Measurements from ENCODE around the gene IL33. TPM values are rescaled to one million over a fixed set of nuclear protein-coding genes. Genes with fewer than 3 reads are reported as not detected.

The IL33 gene
- total RNA-seq, 1 experiment from 2014 or later = 0.07 TPM

DNA sequence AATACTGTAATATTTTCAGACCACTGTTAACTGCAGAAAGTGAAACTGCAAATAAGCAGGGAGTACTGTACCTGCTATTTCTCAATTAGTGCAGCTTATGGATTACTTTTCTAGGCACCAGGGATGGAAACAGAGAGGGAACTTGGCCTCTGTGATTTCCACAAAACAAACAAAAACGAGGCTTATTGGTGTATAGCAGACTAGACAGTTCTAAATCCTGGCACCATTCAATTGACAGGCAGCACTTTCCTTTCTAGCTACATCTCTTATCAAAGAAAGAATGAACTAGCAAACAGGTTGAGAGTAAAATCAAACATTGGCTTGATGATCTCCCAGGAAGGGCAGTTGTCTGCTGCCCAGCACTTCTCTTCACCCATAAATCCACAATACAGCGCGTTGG lies 16.0 kb upstream of the IL33 start:
- no peak overlapping the region for H3K27ac Mint-ChIP-seq
- no peaks in the 10 kb centered on the region for H3K36me3 Mint-ChIP-seq
- no peaks in the 10 kb centered on the region; the same call in 1 of the 2 replicates for H3K27me3 Mint-ChIP-seq (ENCODE audit: low read depth)
- peaks cover 5% of the 10 kb centered on the region for H3K4me1 Mint-ChIP-seq
- DNase-seq (ENCODE audit: low spot score) = no peak
- H3K9me3 Mint-ChIP-seq = peaks cover 2% of the 10 kb centered on the region; the same call in 1 of the 2 replicates
- TF ChIP-seq ZBTB21 (CRISPR knock-in tag; IDR thresholded peaks at IDR 0.05; ENCODE audit: borderline replicate concordance) (no peak), NFYB (CRISPR knock-in tag; conservative IDR thresholded peaks at IDR 0.05; ENCODE audit: low read depth) (no peak), TEAD4 (CRISPR knock-in tag; IDR thresholded peaks at IDR 0.05) (no peak), SP1 (CRISPR knock-in tag; conservative IDR thresholded peaks at IDR 0.05) (no peak), NR3C1 (CRISPR knock-in tag; conservative IDR thresholded peaks at IDR 0.05; ENCODE audit: low read depth) (no peak), ZNF416 (CRISPR knock-in tag; IDR thresholded peaks at IDR 0.05) (no peak), NFATC4 (CRISPR knock-in tag; IDR thresholded peaks at IDR 0.05) (no peak)
- TF ChIP-seq, protein P1, sequence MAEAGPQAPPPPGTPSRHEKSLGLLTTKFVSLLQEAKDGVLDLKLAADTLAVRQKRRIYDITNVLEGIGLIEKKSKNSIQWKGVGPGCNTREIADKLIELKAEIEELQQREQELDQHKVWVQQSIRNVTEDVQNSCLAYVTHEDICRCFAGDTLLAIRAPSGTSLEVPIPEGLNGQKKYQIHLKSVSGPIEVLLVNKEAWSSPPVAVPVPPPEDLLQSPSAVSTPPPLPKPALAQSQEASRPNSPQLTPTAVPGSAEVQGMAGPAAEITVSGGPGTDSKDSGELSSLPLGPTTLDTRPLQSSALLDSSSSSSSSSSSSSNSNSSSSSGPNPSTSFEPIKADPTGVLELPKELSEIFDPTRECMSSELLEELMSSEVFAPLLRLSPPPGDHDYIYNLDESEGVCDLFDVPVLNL (CRISPR knock-in tag; IDR thresholded peaks at IDR 0.05; ENCODE audit: borderline replicate concordance, low read depth) = no peak
- TF ChIP-seq, protein P2, sequence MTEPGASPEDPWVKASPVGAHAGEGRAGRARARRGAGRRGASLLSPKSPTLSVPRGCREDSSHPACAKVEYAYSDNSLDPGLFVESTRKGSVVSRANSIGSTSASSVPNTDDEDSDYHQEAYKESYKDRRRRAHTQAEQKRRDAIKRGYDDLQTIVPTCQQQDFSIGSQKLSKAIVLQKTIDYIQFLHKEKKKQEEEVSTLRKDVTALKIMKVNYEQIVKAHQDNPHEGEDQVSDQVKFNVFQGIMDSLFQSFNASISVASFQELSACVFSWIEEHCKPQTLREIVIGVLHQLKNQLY (CRISPR knock-in tag; IDR thresholded peaks at IDR 0.05) = no peak
- TF ChIP-seq, protein P3, sequence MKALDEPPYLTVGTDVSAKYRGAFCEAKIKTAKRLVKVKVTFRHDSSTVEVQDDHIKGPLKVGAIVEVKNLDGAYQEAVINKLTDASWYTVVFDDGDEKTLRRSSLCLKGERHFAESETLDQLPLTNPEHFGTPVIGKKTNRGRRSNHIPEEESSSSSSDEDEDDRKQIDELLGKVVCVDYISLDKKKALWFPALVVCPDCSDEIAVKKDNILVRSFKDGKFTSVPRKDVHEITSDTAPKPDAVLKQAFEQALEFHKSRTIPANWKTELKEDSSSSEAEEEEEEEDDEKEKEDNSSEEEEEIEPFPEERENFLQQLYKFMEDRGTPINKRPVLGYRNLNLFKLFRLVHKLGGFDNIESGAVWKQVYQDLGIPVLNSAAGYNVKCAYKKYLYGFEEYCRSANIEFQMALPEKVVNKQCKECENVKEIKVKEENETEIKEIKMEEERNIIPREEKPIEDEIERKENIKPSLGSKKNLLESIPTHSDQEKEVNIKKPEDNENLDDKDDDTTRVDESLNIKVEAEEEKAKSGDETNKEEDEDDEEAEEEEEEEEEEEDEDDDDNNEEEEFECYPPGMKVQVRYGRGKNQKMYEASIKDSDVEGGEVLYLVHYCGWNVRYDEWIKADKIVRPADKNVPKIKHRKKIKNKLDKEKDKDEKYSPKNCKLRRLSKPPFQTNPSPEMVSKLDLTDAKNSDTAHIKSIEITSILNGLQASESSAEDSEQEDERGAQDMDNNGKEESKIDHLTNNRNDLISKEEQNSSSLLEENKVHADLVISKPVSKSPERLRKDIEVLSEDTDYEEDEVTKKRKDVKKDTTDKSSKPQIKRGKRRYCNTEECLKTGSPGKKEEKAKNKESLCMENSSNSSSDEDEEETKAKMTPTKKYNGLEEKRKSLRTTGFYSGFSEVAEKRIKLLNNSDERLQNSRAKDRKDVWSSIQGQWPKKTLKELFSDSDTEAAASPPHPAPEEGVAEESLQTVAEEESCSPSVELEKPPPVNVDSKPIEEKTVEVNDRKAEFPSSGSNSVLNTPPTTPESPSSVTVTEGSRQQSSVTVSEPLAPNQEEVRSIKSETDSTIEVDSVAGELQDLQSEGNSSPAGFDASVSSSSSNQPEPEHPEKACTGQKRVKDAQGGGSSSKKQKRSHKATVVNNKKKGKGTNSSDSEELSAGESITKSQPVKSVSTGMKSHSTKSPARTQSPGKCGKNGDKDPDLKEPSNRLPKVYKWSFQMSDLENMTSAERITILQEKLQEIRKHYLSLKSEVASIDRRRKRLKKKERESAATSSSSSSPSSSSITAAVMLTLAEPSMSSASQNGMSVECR (CRISPR knock-in tag; IDR thresholded peaks at IDR 0.05; ENCODE audit: borderline replicate concordance) = no peak
- TF ChIP-seq, protein P4, sequence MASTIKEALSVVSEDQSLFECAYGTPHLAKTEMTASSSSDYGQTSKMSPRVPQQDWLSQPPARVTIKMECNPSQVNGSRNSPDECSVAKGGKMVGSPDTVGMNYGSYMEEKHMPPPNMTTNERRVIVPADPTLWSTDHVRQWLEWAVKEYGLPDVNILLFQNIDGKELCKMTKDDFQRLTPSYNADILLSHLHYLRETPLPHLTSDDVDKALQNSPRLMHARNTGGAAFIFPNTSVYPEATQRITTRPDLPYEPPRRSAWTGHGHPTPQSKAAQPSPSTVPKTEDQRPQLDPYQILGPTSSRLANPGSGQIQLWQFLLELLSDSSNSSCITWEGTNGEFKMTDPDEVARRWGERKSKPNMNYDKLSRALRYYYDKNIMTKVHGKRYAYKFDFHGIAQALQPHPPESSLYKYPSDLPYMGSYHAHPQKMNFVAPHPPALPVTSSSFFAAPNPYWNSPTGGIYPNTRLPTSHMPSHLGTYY (CRISPR knock-in tag; IDR thresholded peaks at IDR 0.05) = no peak
- TF ChIP-seq, protein P5, sequence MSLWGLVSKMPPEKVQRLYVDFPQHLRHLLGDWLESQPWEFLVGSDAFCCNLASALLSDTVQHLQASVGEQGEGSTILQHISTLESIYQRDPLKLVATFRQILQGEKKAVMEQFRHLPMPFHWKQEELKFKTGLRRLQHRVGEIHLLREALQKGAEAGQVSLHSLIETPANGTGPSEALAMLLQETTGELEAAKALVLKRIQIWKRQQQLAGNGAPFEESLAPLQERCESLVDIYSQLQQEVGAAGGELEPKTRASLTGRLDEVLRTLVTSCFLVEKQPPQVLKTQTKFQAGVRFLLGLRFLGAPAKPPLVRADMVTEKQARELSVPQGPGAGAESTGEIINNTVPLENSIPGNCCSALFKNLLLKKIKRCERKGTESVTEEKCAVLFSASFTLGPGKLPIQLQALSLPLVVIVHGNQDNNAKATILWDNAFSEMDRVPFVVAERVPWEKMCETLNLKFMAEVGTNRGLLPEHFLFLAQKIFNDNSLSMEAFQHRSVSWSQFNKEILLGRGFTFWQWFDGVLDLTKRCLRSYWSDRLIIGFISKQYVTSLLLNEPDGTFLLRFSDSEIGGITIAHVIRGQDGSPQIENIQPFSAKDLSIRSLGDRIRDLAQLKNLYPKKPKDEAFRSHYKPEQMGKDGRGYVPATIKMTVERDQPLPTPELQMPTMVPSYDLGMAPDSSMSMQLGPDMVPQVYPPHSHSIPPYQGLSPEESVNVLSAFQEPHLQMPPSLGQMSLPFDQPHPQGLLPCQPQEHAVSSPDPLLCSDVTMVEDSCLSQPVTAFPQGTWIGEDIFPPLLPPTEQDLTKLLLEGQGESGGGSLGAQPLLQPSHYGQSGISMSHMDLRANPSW (CRISPR knock-in tag; conservative IDR thresholded peaks at IDR 0.05; ENCODE audit: low read depth) = no peak
- TF ChIP-seq, protein P6, sequence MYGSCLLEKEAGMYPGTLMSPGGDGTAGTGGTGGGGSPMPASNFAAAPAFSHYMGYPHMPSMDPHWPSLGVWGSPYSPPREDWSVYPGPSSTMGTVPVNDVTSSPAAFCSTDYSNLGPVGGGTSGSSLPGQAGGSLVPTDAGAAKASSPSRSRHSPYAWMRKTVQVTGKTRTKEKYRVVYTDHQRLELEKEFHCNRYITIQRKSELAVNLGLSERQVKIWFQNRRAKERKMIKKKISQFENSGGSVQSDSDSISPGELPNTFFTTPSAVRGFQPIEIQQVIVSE (CRISPR knock-in tag; IDR thresholded peaks at IDR 0.05; ENCODE audit: borderline replicate concordance) = no peak
- TF ChIP-seq, protein P7, sequence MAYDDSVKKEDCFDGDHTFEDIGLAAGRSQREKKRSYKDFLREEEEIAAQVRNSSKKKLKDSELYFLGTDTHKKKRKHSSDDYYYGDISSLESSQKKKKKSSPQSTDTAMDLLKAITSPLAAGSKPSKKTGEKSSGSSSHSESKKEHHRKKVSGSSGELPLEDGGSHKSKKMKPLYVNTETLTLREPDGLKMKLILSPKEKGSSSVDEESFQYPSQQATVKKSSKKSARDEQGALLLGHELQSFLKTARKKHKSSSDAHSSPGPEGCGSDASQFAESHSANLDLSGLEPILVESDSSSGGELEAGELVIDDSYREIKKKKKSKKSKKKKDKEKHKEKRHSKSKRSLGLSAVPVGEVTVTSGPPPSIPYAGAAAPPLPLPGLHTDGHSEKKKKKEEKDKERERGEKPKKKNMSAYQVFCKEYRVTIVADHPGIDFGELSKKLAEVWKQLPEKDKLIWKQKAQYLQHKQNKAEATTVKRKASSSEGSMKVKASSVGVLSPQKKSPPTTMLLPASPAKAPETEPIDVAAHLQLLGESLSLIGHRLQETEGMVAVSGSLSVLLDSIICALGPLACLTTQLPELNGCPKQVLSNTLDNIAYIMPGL (CRISPR knock-in tag; IDR thresholded peaks at IDR 0.05) = no peak
- TF ChIP-seq, protein P8, sequence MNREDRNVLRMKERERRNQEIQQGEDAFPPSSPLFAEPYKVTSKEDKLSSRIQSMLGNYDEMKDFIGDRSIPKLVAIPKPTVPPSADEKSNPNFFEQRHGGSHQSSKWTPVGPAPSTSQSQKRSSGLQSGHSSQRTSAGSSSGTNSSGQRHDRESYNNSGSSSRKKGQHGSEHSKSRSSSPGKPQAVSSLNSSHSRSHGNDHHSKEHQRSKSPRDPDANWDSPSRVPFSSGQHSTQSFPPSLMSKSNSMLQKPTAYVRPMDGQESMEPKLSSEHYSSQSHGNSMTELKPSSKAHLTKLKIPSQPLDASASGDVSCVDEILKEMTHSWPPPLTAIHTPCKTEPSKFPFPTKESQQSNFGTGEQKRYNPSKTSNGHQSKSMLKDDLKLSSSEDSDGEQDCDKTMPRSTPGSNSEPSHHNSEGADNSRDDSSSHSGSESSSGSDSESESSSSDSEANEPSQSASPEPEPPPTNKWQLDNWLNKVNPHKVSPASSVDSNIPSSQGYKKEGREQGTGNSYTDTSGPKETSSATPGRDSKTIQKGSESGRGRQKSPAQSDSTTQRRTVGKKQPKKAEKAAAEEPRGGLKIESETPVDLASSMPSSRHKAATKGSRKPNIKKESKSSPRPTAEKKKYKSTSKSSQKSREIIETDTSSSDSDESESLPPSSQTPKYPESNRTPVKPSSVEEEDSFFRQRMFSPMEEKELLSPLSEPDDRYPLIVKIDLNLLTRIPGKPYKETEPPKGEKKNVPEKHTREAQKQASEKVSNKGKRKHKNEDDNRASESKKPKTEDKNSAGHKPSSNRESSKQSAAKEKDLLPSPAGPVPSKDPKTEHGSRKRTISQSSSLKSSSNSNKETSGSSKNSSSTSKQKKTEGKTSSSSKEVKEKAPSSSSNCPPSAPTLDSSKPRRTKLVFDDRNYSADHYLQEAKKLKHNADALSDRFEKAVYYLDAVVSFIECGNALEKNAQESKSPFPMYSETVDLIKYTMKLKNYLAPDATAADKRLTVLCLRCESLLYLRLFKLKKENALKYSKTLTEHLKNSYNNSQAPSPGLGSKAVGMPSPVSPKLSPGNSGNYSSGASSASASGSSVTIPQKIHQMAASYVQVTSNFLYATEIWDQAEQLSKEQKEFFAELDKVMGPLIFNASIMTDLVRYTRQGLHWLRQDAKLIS (CRISPR knock-in tag; IDR thresholded peaks at IDR 0.05; ENCODE audit: borderline replicate concordance) = no peak
- POLR2A ChIA-PET = no interaction called here
- no peak for ATAC-seq
- CTCF ChIA-PET = interaction anchor here (6.3 kb wide), 1 partner anchor 106 kb away, joined by 79 read pairs; no protein-coding TSS in a partner anchor
- H3K4me3 Mint-ChIP-seq = no peak overlapping the region

All from WTC11 (cell line).